Endothelial cell of umbilical vein (primary cell): ENCODE measurements around the gene CEP70. TPM values are rescaled to one million over a fixed set of nuclear protein-coding genes. Genes with fewer than 3 reads are reported as not detected.

Experiments used
- BruUV-seq: library from RNA; stranded (reverse); fragments of 400-500 nt; replicated peaks from 2 replicates; lab custom pipeline; 2021; lab: Mats Ljungman, UMichigan
- CTCF ChIA-PET: fragments of 300-600, 350-600 bp; sonication (Branson Sonifier 250); formaldehyde crosslinking; loops from one replicate; lab custom pipeline; 2021; ENCODE audit warnings: antibody characterized with exemption, inconsistent platforms; lab: Charles Lee
- POLR2A ChIA-PET: fragments of 300-600, 350-600 bp; sonication (Branson Sonifier 250); formaldehyde crosslinking; loops from one replicate; lab custom pipeline; 2021; ENCODE audit warnings: antibody characterized with exemption, inconsistent platforms; lab: Charles Lee
- DNase-seq: peaks from one replicate; pipeline ENCODE4 v3.0.0-alpha.2; 2011; ENCODE audit warnings: low read depth, low spot score
- FAIRE-seq: peaks from 2 replicates; lab custom pipeline; 2011; peaks lifted over from hg19 to GRCh38; lab: Jason Lieb, UNC
- H2AFZ ChIP-seq: 2 replicates; pipeline ENCODE4 v1.6.0; 2012; ENCODE audit warnings: low read depth, low read length, control low read depth, inconsistent platforms
- H3K27ac ChIP-seq: 2 replicates; pipeline ENCODE4 v1.5.1; 2011; ENCODE audit warnings: low read depth, mild to moderate bottlenecking, control low read depth, low read length, moderate library complexity; ENCODE audit not compliant: insufficient read depth
- H3K27me3 ChIP-seq, 2 experiments: 2 replicates each; pipeline versions ENCODE4 v1.6.0 to v1.6.1; 2011; ENCODE audit warnings: low read length in 2 of 2, mixed read lengths in 1 of 2; ENCODE audit not compliant: control insufficient read depth in 2 of 2, insufficient read depth in 2 of 2
- H3K36me3 ChIP-seq, 2 experiments: 2 replicates in 1 of 2; 3 replicates in 1 of 2; pipeline ENCODE4 v1.5.1; 2011; ENCODE audit warnings: low read length in 2 of 2, mild to moderate bottlenecking in 1 of 2, moderate library complexity in 1 of 2; ENCODE audit not compliant: control insufficient read depth in 2 of 2, insufficient read depth in 2 of 2; ENCODE audit errors: extremely low read depth in 1 of 2
- H3K4me1 ChIP-seq: 3 replicates; pipeline ENCODE4 v1.5.1; 2011; ENCODE audit warnings: mild to moderate bottlenecking, low read length; ENCODE audit not compliant: control insufficient read depth, insufficient read depth; ENCODE audit errors: extremely low read depth
- H3K4me2 ChIP-seq: 2 replicates; pipeline ENCODE4 v1.6.1; 2011; ENCODE audit warnings: low read length, control low read depth, mixed read lengths; ENCODE audit not compliant: insufficient read depth
- H3K4me3 ChIP-seq, 3 experiments: fragments of 200-600 bp in 1 of 3; sonication (generic), shearing (Covaris generic) in 1 of 3; replicated peaks in 1 of 3; 2 replicates each; pipeline ENCODE4 v1.5.1; 2011 to 2016; ENCODE audit warnings: control low read depth in 3 of 3, low read length in 3 of 3, mild to moderate bottlenecking in 2 of 3, inconsistent platforms in 1 of 3, low read depth in 1 of 3, moderate library complexity in 1 of 3; ENCODE audit not compliant: insufficient read depth in 1 of 3
- H3K79me2 ChIP-seq: 2 replicates; pipeline ENCODE4 v1.6.0; 2012; ENCODE audit warnings: low read length, inconsistent platforms; ENCODE audit not compliant: control insufficient read depth, insufficient read depth
- H3K9ac ChIP-seq: replicated peaks from 2 replicates; pipeline ENCODE3; 2011; ENCODE audit warnings: low read length, control low read depth; ENCODE audit not compliant: insufficient read depth; ENCODE audit errors: extremely low read depth
- H3K9me1 ChIP-seq: replicated peaks from 3 replicates; pipeline ENCODE4 v1.6.0; 2011; ENCODE audit warnings: mild to moderate bottlenecking, low read length; ENCODE audit not compliant: control insufficient read depth, insufficient read depth; ENCODE audit errors: extremely low read depth
- H3K9me3 ChIP-seq: replicated peaks from 2 replicates; pipeline ENCODE4 v1.5.1; 2012; ENCODE audit warnings: low read length, inconsistent platforms; ENCODE audit not compliant: control insufficient read depth, insufficient read depth
- H4K20me1 ChIP-seq: replicated peaks from 2 replicates; pipeline ENCODE3; 2011; ENCODE audit warnings: mild to moderate bottlenecking, low read length; ENCODE audit not compliant: control insufficient read depth, insufficient read depth; ENCODE audit errors: extremely low read depth
- EZH2 ChIP-seq: IDR thresholded peaks from 2 replicates; pipeline ENCODE4 v1.6.1; 2012; ENCODE audit warnings: borderline replicate concordance, low read depth, mild to moderate bottlenecking, moderate library complexity, low read length, inconsistent platforms; ENCODE audit not compliant: severe bottlenecking
- FOS ChIP-seq: IDR thresholded peaks from 2 replicates; pipeline ENCODE4 v1.6.1; 2011; ENCODE audit warnings: mild to moderate bottlenecking, low read length, moderate library complexity, borderline replicate concordance; ENCODE audit not compliant: insufficient read depth
- GATA2 ChIP-seq: IDR thresholded peaks from 2 replicates; pipeline ENCODE4 v1.7.0; 2011; ENCODE audit warnings: low read depth, mild to moderate bottlenecking, moderate library complexity, mixed read lengths, low read length; ENCODE audit not compliant: insufficient read length, insufficient read depth
- JUN ChIP-seq: IDR thresholded peaks from 2 replicates; pipeline ENCODE4 v1.6.1; 2011; ENCODE audit warnings: borderline replicate concordance, low read depth; ENCODE audit not compliant: insufficient read length, insufficient read depth
- MYC ChIP-seq: IDR thresholded peaks from one replicate; pipeline ENCODE4 v1.6.1; 2011; ENCODE audit warnings: mild to moderate bottlenecking, low read depth, low read length
- POLR2A ChIP-seq: IDR thresholded peaks from 2 replicates; pipeline ENCODE4 v1.6.1; 2012; ENCODE audit warnings: low read depth, mild to moderate bottlenecking, control low read depth, low read length
- POLR2AphosphoS5 ChIP-seq: IDR thresholded peaks from 2 replicates; pipeline ENCODE4 v1.6.1; 2012; ENCODE audit warnings: low read depth, mild to moderate bottlenecking, control low read depth, low read length, moderate library complexity; ENCODE audit not compliant: insufficient read depth
- dilution Hi-C: fragments of 300-500 bp; cut with MboI; formaldehyde crosslinking; loops from one replicate; pipeline ENCODE4 v1.15.0; 2019; ENCODE audit warnings: low sequenced_read_pairs; ENCODE audit not compliant: extremely low pct_ligation_motif_present
- intact Hi-C: fragments of 100-400 bp; cut with micrococcal nuclease; formaldehyde crosslinking; loops from one replicate; pipeline ENCODE4 v1.10.0; 2022
- polyA plus RNA-seq, 4 experiments: library from polyadenylated mRNA; depleted of rRNA in 3 of 4; stranded (reverse) in 3 of 4; unstranded in 1 of 4; fragments of >200 nt; gene quantifications; 2 replicates each; pipeline versions ENCODE4 v1.2.1 to v1.2.3, GENCODE V29; 2011 to 2012; ENCODE audit warnings: missing spikeins in 1 of 4
- total RNA-seq: library from RNA; stranded (reverse); gene quantifications from 2 replicates; pipeline ENCODE4 v1.2.3, GENCODE V29; 2021
- TF ChIP-seq, protein P1 (sequence below): IDR thresholded peaks from 2 replicates; pipeline ENCODE4 v1.6.1; 2011; ENCODE audit not compliant: insufficient read depth, insufficient read length
- TF ChIP-seq, protein P2 (sequence below), 2 donors: IDR thresholded peaks; 1 replicate in 1 of 2; 2 replicates in 1 of 2; pipeline ENCODE4 v1.5.1; 2011; ENCODE audit warnings: low read length in 2 of 2, mild to moderate bottlenecking in 2 of 2, moderate library complexity in 2 of 2, control low read depth in 1 of 2, inconsistent platforms in 1 of 2, low read depth in 1 of 2; ENCODE audit not compliant: insufficient read depth in 1 of 2; ENCODE audit errors: extremely low read depth in 1 of 2

The CEP70 gene
- total and polyA plus RNA-seq, 2 donors (not counting 3 experiments of a cell fraction or from before 2014, with no cell fraction given) = 2.1 to 16.9 TPM

- ChIA-PET CTCF (no interaction called here), POLR2A (no interaction called here)
- Histone ChIP-seq H3K79me2 (no peaks in the 10 kb centered on the region), H3K4me1 (no peaks in the 10 kb centered on the region), H4K20me1 (no peaks in the 10 kb centered on the region), H3K27ac (no peak overlapping the region), H3K9ac (no peak overlapping the region), H3K9me3 (no peaks in the 10 kb centered on the region), H2AFZ (no peak overlapping the region), H3K27me3 (no peaks in the 10 kb centered on the region), H3K4me2 (no peak overlapping the region), H3K4me3 (no peak overlapping the region), H3K36me3 (no peaks in the 10 kb centered on the region), H3K9me1 (no peaks in the 10 kb centered on the region)
- FAIRE-seq (no peak), DNase-seq (no peak)
- TF ChIP-seq, protein P1, sequence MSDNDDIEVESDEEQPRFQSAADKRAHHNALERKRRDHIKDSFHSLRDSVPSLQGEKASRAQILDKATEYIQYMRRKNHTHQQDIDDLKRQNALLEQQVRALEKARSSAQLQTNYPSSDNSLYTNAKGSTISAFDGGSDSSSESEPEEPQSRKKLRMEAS = no peak
- no peak for TF ChIP-seq JUN
- TF ChIP-seq GATA2 = no peak
- TF ChIP-seq EZH2 = no peak
- TF ChIP-seq FOS = no peak
- TF ChIP-seq MYC = no peak
- no peak for TF ChIP-seq POLR2A
- no peak for TF ChIP-seq POLR2AphosphoS5
- TF ChIP-seq, protein P2, sequence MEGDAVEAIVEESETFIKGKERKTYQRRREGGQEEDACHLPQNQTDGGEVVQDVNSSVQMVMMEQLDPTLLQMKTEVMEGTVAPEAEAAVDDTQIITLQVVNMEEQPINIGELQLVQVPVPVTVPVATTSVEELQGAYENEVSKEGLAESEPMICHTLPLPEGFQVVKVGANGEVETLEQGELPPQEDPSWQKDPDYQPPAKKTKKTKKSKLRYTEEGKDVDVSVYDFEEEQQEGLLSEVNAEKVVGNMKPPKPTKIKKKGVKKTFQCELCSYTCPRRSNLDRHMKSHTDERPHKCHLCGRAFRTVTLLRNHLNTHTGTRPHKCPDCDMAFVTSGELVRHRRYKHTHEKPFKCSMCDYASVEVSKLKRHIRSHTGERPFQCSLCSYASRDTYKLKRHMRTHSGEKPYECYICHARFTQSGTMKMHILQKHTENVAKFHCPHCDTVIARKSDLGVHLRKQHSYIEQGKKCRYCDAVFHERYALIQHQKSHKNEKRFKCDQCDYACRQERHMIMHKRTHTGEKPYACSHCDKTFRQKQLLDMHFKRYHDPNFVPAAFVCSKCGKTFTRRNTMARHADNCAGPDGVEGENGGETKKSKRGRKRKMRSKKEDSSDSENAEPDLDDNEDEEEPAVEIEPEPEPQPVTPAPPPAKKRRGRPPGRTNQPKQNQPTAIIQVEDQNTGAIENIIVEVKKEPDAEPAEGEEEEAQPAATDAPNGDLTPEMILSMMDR (IDR thresholded peaks at IDR 0.05; ENCODE audit: extremely low read depth in 1 of 2, insufficient read depth in 1 of 2, low read depth in 1 of 2, low read length in 2 of 2) = no peak
- dilution Hi-C loops (no loop called here), intact Hi-C loops (no loop called here)
- no TSS peak for BruUV-seq
Observed at GRCh38 chr3:138547342-138547975, 46.6 kb downstream of the CEP70 start.
